GM19240 (cell line): ENCODE data around the gene TAS1R2.
"Not testable (repeated sequence)": the region's sequence is repeated elsewhere in the genome, so short reads cannot be mapped to it uniquely, and the experiment has no call there.

Experiments used
- DNase-seq: peaks from one replicate; pipeline ENCODE4 v3.0.0; 2011; ENCODE audit warnings: low spot score; ENCODE audit not compliant: insufficient read length

TAS1R2 gene

GRCh38 chr1:18869847-18870594, 10.6 kb upstream of the TAS1R2 start:
- DNase-seq, result no peak

GRCh38 chr1:18868801-18869424, 9.5 kb upstream of the TAS1R2 start:
- DNase-seq, result no peak

- no peak for DNase-seq
Measured at GRCh38 chr1:18868354-18868753, 8.9 kb upstream of the TAS1R2 start.

- no peak for DNase-seq
Measured at GRCh38 chr1:18866846-18867245, 7.4 kb upstream of the TAS1R2 start.

GRCh38 chr1:18866314-18866713, 6.9 kb upstream of the TAS1R2 start:
- DNase-seq, result no peak

GRCh38 chr1:18865176-18865575, 5.7 kb upstream of the TAS1R2 start:
- no peak for DNase-seq

- DNase-seq, result no peak
Measured at GRCh38 chr1:18861590-18861989, 2.1 kb upstream of the TAS1R2 start.

- DNase-seq, result no peak
Measured at GRCh38 chr1:18861082-18861481, 1.6 kb upstream of the TAS1R2 start.

GRCh38 chr1:18858070-18858688, 1.3 kb downstream of the TAS1R2 start:
- no peak for DNase-seq

- DNase-seq, result no peak
Measured at GRCh38 chr1:18856435-18856834, 3.0 kb downstream of the TAS1R2 start.

GRCh38 chr1:18855573-18855972, 3.9 kb downstream of the TAS1R2 start:
- no peak for DNase-seq

- no peak for DNase-seq
Measured at GRCh38 chr1:18854331-18855025, 5.0 kb downstream of the TAS1R2 start.

GRCh38 chr1:18852501-18852900, 7.0 kb downstream of the TAS1R2 start:
- no peak for DNase-seq

- DNase-seq, result no peak
Measured at GRCh38 chr1:18849261-18849711, 10.2 kb downstream of the TAS1R2 start.

- DNase-seq, result not testable (repeated sequence)
Measured at GRCh38 chr1:18847723-18848122, 11.7 kb downstream of the TAS1R2 start.

- DNase-seq, result no peak
Measured at GRCh38 chr1:18840145-18840544, 19.3 kb downstream of the TAS1R2 start.

- no peak for DNase-seq
Measured at GRCh38 chr1:18836654-18837053, 22.8 kb downstream of the TAS1R2 start.

- DNase-seq, result not testable (repeated sequence)
Measured at GRCh38 chr1:18832319-18832718, 27.1 kb downstream of the TAS1R2 start.

GRCh38 chr1:18831656-18832055, 27.8 kb downstream of the TAS1R2 start:
- DNase-seq, result no peak

- DNase-seq, result no peak
Measured at GRCh38 chr1:18830596-18830995, 28.9 kb downstream of the TAS1R2 start.

GRCh38 chr1:18829671-18830070, 29.8 kb downstream of the TAS1R2 start:
- DNase-seq, result no peak

GRCh38 chr1:18828224-18828623, 31.2 kb downstream of the TAS1R2 start:
- DNase-seq, result no peak
